GM12873 (cell line): ENCODE data around the gene TEX11.

Experiments
- CTCF ChIP-seq: IDR thresholded peaks from 2 replicates; pipeline ENCODE4 v1.5.1; 2012; ENCODE audit warnings: low read depth, mild to moderate bottlenecking, moderate library complexity, low read length, control low read depth; ENCODE audit not compliant: insufficient read depth; ENCODE audit errors: missing control alignments

The TEX11 gene

DNA sequence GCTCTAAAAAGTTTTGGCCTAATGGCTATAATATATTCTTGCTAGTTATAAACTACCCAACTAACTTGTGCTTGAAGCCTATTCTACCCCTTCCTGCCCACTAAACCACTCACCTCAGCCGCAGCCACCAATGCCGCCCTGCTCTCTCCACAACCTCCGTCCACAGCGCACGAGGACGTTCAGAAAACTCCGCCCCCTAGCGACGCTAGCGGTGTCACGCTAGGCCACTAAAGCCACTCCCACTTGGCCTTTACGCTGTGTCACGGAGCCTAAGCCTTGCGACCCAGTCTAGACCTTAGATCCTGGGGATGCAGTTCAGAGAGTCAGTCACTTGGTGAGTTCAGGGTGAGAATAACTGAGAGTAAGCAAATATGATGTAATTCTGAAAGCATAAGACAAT is at the start of gene TEX11:
Gene TEX11, minus strand, starts transcription at position 171 of the 400 bp plus-strand sequence. CDS start 922 bp downstream, outside the sequence.
- TF ChIP-seq CTCF, result no peak

- no peak for TF ChIP-seq CTCF
Observed at GRCh38 chrX:70954871-70955270, 46.4 kb upstream of the TEX11 start.

- TF ChIP-seq CTCF, result no peak
Observed at GRCh38 chrX:70924294-70924911, 15.9 kb upstream of the TEX11 start.

DNA sequence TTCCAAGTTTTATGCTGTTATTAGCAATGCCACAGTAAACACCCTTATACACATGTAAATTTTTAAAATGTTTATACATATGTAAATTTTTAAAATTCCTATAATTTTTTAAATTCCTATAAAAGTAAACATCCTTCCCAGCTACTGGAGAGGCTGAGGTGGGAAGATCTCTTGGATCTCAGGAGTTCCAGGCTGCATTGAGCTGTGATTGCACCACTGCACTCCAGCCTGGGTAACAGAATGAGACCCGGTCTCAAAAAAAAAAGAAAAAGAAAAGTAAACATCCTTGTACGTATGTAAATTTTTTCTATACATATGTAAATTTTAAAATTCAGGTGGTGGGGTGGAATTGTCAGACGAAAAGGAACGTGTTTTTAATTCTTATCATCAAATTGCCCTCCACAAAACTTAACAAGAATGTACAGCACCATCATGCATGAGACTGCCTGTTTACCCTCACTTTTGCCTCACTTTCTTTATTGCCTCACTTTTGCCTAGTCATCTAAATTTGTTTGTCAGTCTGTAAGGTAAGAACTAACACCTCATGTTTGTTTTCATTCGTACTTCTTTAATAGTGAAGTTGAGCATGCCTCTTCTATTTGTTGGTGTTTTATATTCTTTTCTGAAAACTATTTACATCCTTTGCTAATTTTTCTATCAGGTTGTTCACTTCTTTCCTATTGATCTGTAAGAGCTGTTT is 14.4 kb upstream of the TEX11 start:
- no peak for TF ChIP-seq CTCF

DNA sequence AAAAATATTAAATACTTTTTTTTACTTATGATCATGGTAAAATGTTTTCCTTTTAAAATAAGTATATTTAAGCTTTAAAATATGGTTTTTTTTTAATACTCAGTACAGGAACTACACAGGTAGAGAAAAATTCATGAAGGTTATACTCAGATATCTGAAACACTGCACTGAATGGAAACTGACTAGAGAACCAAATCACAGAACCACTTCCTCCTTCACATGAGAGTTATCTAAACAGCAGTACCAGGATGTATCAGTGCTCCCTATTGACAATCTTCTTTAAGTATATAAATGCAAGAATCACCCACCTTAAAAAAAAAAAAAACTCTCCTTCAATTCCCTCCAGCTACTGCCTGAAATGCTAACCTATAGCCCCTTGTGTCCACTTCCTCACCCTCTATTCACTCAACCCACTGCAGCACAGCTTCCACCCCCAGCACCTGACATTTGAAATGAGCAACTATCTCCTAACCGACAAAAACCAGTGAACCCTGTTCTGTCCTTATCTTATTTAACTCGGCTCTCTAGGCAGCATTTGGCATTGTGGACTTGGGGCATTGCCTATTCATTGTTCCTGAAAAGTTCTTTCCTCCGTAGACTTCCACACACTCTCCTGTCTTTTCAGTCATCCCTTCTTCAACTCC is 13.3 kb upstream of the TEX11 start:
- TF ChIP-seq CTCF, result no peak

DNA sequence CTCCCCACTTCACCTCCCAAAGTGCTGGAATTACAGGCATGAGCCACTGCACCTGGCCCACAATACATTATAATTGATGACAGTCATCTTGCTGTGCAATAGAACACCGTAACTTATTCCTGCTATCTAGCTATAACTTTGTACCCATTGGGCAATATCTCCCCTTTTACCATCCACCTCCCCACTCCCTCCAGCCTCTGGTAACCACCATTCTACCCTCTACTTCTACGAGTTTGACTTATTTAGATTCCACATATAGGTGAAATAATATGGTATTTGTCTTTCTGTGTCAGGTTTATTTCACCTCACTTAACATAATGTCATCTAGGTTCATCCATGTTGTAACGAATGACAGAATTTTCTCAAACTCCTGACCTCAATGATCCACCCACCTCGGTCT is 8.2 kb upstream of the TEX11 start:
- no peak for TF ChIP-seq CTCF

GRCh38 chrX:70907900-70908299 is 611 bp downstream of the TEX11 start:
- TF ChIP-seq CTCF, result no peak
